Neural cell (in vitro differentiated cells): ENCODE measurements around the gene TRABD2A. TPM values are rescaled to one million over a fixed set of nuclear protein-coding genes. Genes with fewer than 3 reads are reported as not detected.
"Not testable (repeated sequence)": the region's sequence is repeated elsewhere in the genome, so short reads cannot be mapped to it uniquely, and the experiment has no call there.

Experiments
- H2AFZ ChIP-seq: fragments of 200-600, 300-800 bp; sonication (generic), shearing (Covaris generic); 2 replicates; pipeline ENCODE4 v1.6.0; 2014; ENCODE audit warnings: low read depth, mild to moderate bottlenecking, antibody characterized with exemption, low read length, moderate library complexity
- H3F3A ChIP-seq: fragments of 200-600 bp; shearing (Covaris generic); 2 replicates; pipeline ENCODE4 v1.6.1; 2016; ENCODE audit warnings: mild to moderate bottlenecking, moderate library complexity, mixed read lengths, antibody characterized with exemption, low read length; ENCODE audit not compliant: insufficient read depth, poor library complexity, severe bottlenecking
- H3K27ac ChIP-seq: fragments of 200-600, 300-800 bp; sonication (generic), shearing (Covaris generic); 2 replicates; pipeline ENCODE4 v1.5.1; 2014; ENCODE audit warnings: mild to moderate bottlenecking, low read length, moderate library complexity
- H3K27me3 ChIP-seq: fragments of 300-800, 200-600 bp; sonication (generic), shearing (Covaris generic); 2 replicates; pipeline ENCODE4 v1.6.0; 2014; ENCODE audit warnings: mild to moderate bottlenecking, low read depth, low read length, moderate library complexity; ENCODE audit not compliant: insufficient read depth
- H3K36me3 ChIP-seq: fragments of 300-800, 200-600 bp; sonication (generic), shearing (Covaris generic); 2 replicates; pipeline ENCODE4 v1.5.1; 2014; ENCODE audit warnings: mild to moderate bottlenecking, antibody characterized with exemption, low read length, moderate library complexity; ENCODE audit not compliant: insufficient read depth
- H3K4me2 ChIP-seq: fragments of 300-800, 200-600 bp; sonication (generic), shearing (Covaris generic); 2 replicates; pipeline ENCODE4 v1.6.0; 2014; ENCODE audit warnings: mild to moderate bottlenecking, low read length
- H3K4me3 ChIP-seq: fragments of 300-800, 200-600 bp; sonication (generic), shearing (Covaris generic); 2 replicates; pipeline ENCODE4 v1.5.1; 2014; ENCODE audit warnings: mild to moderate bottlenecking, low read length, moderate library complexity
- H3K79me2 ChIP-seq: fragments of 200-600 bp; shearing (Covaris generic); replicated peaks from 2 replicates; pipeline ENCODE4 v1.6.0; 2014; ENCODE audit warnings: mild to moderate bottlenecking, low read length, moderate library complexity; ENCODE audit not compliant: insufficient read depth
- H3K9ac ChIP-seq: fragments of 300-800, 200-600 bp; sonication (generic), shearing (Covaris generic); 2 replicates; pipeline ENCODE4 v1.6.1; 2016; ENCODE audit warnings: mild to moderate bottlenecking, low read length, mixed read lengths
- H3K9me2 ChIP-seq: fragments of 200-600 bp; shearing (Covaris generic); 2 replicates; pipeline ENCODE4 v1.6.1; 2016; ENCODE audit warnings: mild to moderate bottlenecking, low read length, mixed read lengths; ENCODE audit not compliant: insufficient read depth
- H3K9me3 ChIP-seq: fragments of 200-600, 300-800 bp; sonication (generic), shearing (Covaris generic); 2 replicates; pipeline ENCODE4 v1.6.1; 2016; ENCODE audit warnings: mild to moderate bottlenecking, mixed run types, low read length, moderate library complexity, mixed read lengths
- H4K20me1 ChIP-seq: fragments of 200-600 bp; shearing (Covaris generic); 2 replicates; pipeline ENCODE4 v1.6.1; 2016; ENCODE audit warnings: mild to moderate bottlenecking, mixed run types; ENCODE audit not compliant: insufficient read depth
- CTCF ChIP-seq: fragments of 450-650 bp; IDR thresholded peaks from 2 replicates; pipeline ENCODE4 v1.5.1; 2014; ENCODE audit warnings: antibody characterized with exemption, mild to moderate bottlenecking, moderate library complexity; ENCODE audit not compliant: poor library complexity, severe bottlenecking
- EP300 ChIP-seq: fragments of 450-650 bp; conservative IDR thresholded peaks from 2 replicates; pipeline ENCODE4 v1.6.1; 2014; ENCODE audit warnings: antibody characterized with exemption, mild to moderate bottlenecking, moderate library complexity; ENCODE audit not compliant: poor library complexity, severe bottlenecking
- EZH2 ChIP-seq: fragments of 200-600, 300-800 bp; shearing (Covaris generic), sonication (generic); IDR thresholded peaks from 2 replicates; pipeline ENCODE4 v1.6.1; 2014; ENCODE audit warnings: antibody characterized with exemption, low read length, borderline replicate concordance, mild to moderate bottlenecking; ENCODE audit not compliant: insufficient read depth, poor library complexity, severe bottlenecking
- MXI1 ChIP-seq: fragments of 450-650 bp; conservative IDR thresholded peaks from 2 replicates; pipeline ENCODE4 v1.6.1; 2014; ENCODE audit warnings: antibody characterized with exemption, mild to moderate bottlenecking; ENCODE audit not compliant: poor library complexity, severe bottlenecking
- POLR2AphosphoS5 ChIP-seq: IDR thresholded peaks from 2 replicates; pipeline ENCODE4 v1.6.1; 2012
- RAD21 ChIP-seq: fragments of 450-650 bp; conservative IDR thresholded peaks from 2 replicates; pipeline ENCODE4 v1.6.1; 2014; ENCODE audit warnings: antibody characterized with exemption, mild to moderate bottlenecking, moderate library complexity
- SMC3 ChIP-seq: fragments of 450-650 bp; conservative IDR thresholded peaks from 2 replicates; pipeline ENCODE4 v1.6.1; 2014; ENCODE audit warnings: antibody characterized with exemption, mild to moderate bottlenecking, moderate library complexity; ENCODE audit not compliant: poor library complexity
- TAF1 ChIP-seq: IDR thresholded peaks from 2 replicates; pipeline ENCODE4 v1.6.1; 2012; ENCODE audit warnings: low read depth
- polyA plus RNA-seq: library from polyadenylated mRNA; depleted of rRNA; stranded (reverse); fragments of >200 nt; gene quantifications from 2 replicates; pipeline ENCODE4 v1.2.3, GENCODE V29; 2014
- TF ChIP-seq, protein P1 (sequence below): IDR thresholded peaks from 2 replicates; pipeline ENCODE4 v1.6.1; 2012; ENCODE audit warnings: borderline replicate concordance

TRABD2A gene
- polyA plus RNA-seq, 1 donor from 2014 or later, result 0.17 TPM

GRCh38 chr2:84873350-84873749 lies 7.5 kb downstream of the TRABD2A start:
- no peaks in the 10 kb centered on the region for H3K36me3 ChIP-seq
- no peak overlapping the region for H3K27ac ChIP-seq
- H3F3A ChIP-seq, result no peaks in the 10 kb centered on the region
- H3K9ac ChIP-seq, result no peak overlapping the region
- H3K9me2 ChIP-seq, result no peaks in the 10 kb centered on the region
- H3K9me3 ChIP-seq, result no peaks in the 10 kb centered on the region
- no peaks in the 10 kb centered on the region for H4K20me1 ChIP-seq
- no peak overlapping the region for H2AFZ ChIP-seq
- no peaks in the 10 kb centered on the region for H3K79me2 ChIP-seq
- no peak overlapping the region for H3K4me2 ChIP-seq
- no peak overlapping the region for H3K4me3 ChIP-seq
- H3K27me3 ChIP-seq, result peaks cover 8% of the 10 kb centered on the region
- no peak for TF ChIP-seq RAD21
- TF ChIP-seq, protein P1, sequence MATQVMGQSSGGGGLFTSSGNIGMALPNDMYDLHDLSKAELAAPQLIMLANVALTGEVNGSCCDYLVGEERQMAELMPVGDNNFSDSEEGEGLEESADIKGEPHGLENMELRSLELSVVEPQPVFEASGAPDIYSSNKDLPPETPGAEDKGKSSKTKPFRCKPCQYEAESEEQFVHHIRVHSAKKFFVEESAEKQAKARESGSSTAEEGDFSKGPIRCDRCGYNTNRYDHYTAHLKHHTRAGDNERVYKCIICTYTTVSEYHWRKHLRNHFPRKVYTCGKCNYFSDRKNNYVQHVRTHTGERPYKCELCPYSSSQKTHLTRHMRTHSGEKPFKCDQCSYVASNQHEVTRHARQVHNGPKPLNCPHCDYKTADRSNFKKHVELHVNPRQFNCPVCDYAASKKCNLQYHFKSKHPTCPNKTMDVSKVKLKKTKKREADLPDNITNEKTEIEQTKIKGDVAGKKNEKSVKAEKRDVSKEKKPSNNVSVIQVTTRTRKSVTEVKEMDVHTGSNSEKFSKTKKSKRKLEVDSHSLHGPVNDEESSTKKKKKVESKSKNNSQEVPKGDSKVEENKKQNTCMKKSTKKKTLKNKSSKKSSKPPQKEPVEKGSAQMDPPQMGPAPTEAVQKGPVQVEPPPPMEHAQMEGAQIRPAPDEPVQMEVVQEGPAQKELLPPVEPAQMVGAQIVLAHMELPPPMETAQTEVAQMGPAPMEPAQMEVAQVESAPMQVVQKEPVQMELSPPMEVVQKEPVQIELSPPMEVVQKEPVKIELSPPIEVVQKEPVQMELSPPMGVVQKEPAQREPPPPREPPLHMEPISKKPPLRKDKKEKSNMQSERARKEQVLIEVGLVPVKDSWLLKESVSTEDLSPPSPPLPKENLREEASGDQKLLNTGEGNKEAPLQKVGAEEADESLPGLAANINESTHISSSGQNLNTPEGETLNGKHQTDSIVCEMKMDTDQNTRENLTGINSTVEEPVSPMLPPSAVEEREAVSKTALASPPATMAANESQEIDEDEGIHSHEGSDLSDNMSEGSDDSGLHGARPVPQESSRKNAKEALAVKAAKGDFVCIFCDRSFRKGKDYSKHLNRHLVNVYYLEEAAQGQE, result no peak
- TF ChIP-seq SMC3, result no peak

DNA sequence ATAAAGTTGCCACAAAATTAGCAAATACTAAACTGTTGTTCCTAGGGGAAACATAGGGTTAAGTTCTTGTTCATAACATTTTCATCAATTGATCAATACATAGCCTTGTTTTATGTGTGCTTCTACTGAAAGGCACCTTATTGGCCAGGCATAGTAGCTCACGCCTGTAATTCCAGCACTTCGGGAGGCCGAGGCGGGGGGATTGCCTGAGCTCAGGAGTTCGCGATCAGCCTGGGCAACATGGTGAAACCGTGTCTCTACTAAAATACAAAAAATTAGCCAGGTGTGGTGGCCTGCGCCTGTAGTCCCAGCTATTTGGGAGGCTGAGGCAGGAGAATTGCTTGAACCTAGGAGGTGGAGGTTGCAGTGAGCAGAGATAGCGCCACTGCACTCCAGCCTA lies 8.2 kb downstream of the TRABD2A start:
- H3K4me2 ChIP-seq, H3K9me3 ChIP-seq, H3K36me3 ChIP-seq, H3K79me2 ChIP-seq, H3K27me3 ChIP-seq, H3K4me3 ChIP-seq, H3K9me2 ChIP-seq, H3K27ac ChIP-seq, H2AFZ ChIP-seq, H4K20me1 ChIP-seq, H3K9ac ChIP-seq, H3F3A ChIP-seq: not testable (repeated sequence)

GRCh38 chr2:84870306-84870705 lies 10.6 kb downstream of the TRABD2A start:
- H3K4me3 ChIP-seq, result no peak overlapping the region
- H3K27ac ChIP-seq, result no peak overlapping the region
- H3K27me3 ChIP-seq, result no peaks in the 10 kb centered on the region
- H3F3A ChIP-seq, result no peaks in the 10 kb centered on the region
- H3K4me2 ChIP-seq, result no peak overlapping the region
- H3K9me2 ChIP-seq, result no peaks in the 10 kb centered on the region
- H3K9ac ChIP-seq, result no peak overlapping the region
- no peaks in the 10 kb centered on the region for H3K79me2 ChIP-seq
- no peaks in the 10 kb centered on the region for H4K20me1 ChIP-seq
- no peak overlapping the region for H2AFZ ChIP-seq
- TF ChIP-seq EZH2, result no peak
- no peak for TF ChIP-seq RAD21
- TF ChIP-seq, protein P1, result no peak
- TF ChIP-seq EP300, result no peak
- no peak for TF ChIP-seq SMC3
- no peak for TF ChIP-seq POLR2AphosphoS5
- TF ChIP-seq CTCF, result no peak
- TF ChIP-seq TAF1, result no peak
- no peak for TF ChIP-seq MXI1
- H3K9me3 ChIP-seq, result no peaks in the 10 kb centered on the region
- no peaks in the 10 kb centered on the region for H3K36me3 ChIP-seq

DNA sequence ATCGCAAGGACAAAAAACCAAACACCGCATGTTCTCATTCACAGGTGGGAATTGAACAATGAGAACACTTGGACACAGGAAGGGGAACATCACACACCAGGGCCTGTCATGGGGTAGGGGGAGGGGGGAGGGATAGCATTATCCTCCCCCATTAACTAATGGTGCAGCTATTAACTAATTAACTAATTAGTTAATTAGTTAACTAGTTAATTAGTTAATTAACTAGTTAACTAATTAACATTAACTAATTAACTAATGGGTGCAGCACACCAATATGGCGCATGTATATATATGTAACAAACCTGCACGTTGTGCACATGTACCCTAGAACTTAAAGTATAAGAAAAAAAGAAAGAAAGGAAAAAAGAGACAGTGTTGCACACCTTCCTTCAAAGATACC lies 12.6 kb downstream of the TRABD2A start:
- not testable (repeated sequence) for H3K9me2 ChIP-seq, H2AFZ ChIP-seq, H3K27ac ChIP-seq, H3K9me3 ChIP-seq, H3K36me3 ChIP-seq, H3K4me2 ChIP-seq, H3K4me3 ChIP-seq, H3K9ac ChIP-seq, H4K20me1 ChIP-seq, H3F3A ChIP-seq, H3K27me3 ChIP-seq, H3K79me2 ChIP-seq
